AG04449 (cell line): ENCODE measurements around the gene CTNNBL1.

Experiments used
- CTCF ChIA-PET: fragments of 350-600 bp; formaldehyde crosslinking; extraction: SDS; loops from one replicate; lab custom pipeline; 2021; ENCODE audit warnings: antibody characterized with exemption; lab: Yijun Ruan, JAX
- POLR2A ChIA-PET: fragments of 400-600, 350-600 bp; formaldehyde crosslinking; extraction: SDS; loops from one replicate; lab custom pipeline; 2020; ENCODE audit warnings: antibody characterized with exemption, inconsistent platforms; lab: Yijun Ruan, JAX
- DNase-seq: peaks from one replicate; pipeline ENCODE4 v3.0.0-alpha.2; 2010; ENCODE audit warnings: low read depth, low spot score
- H3K4me3 ChIP-seq: 2 replicates; pipeline ENCODE4 v1.5.1; 2011; ENCODE audit warnings: low read depth, mild to moderate bottlenecking, control low read depth, low read length
- CTCF ChIP-seq: IDR thresholded peaks from one replicate; pipeline ENCODE4 v1.5.1; 2011; ENCODE audit warnings: mild to moderate bottlenecking, moderate library complexity, low read length, control low read depth, inconsistent platforms; ENCODE audit not compliant: insufficient read depth; ENCODE audit errors: missing control alignments

The CTNNBL1 gene

GRCh38 chr20:37839955-37840354 lies 146.1 kb downstream of the CTNNBL1 start:
- ChIA-PET POLR2A (no interaction called here), CTCF (no interaction called here)
- no peak for DNase-seq
- H3K4me3 ChIP-seq, result no peak overlapping the region
- no peak for TF ChIP-seq CTCF

- TF ChIP-seq CTCF, result no peak
- DNase-seq, result no peak
- ChIA-PET CTCF (interaction anchor here (1.4 kb wide), 1 partner anchor 10 kb away, joined by 3 read pairs; no protein-coding TSS in a partner anchor), POLR2A (no interaction called here)
- H3K4me3 ChIP-seq, result no peak overlapping the region
Observed at GRCh38 chr20:37841389-37841788, 147.6 kb downstream of the CTNNBL1 start.

- ChIA-PET POLR2A (no interaction called here), CTCF (no interaction called here)
- no peak for TF ChIP-seq CTCF
- no peak for DNase-seq
- no peak overlapping the region for H3K4me3 ChIP-seq
Observed at GRCh38 chr20:37841971-37842370, 148.1 kb downstream of the CTNNBL1 start.

- no peak overlapping the region for H3K4me3 ChIP-seq
- CTCF ChIA-PET, result no interaction called here
- POLR2A ChIA-PET, result no interaction called here
- no peak for TF ChIP-seq CTCF
- DNase-seq, result no peak
Observed at GRCh38 chr20:37845241-37845681, 151.4 kb downstream of the CTNNBL1 start.

- no peak overlapping the region for H3K4me3 ChIP-seq
- ChIA-PET CTCF (no interaction called here), POLR2A (no interaction called here)
- no peak for DNase-seq
- no peak for TF ChIP-seq CTCF
Observed at GRCh38 chr20:37845878-37846277, 152.0 kb downstream of the CTNNBL1 start.

GRCh38 chr20:37846573-37846972 lies 152.7 kb downstream of the CTNNBL1 start:
- no peak overlapping the region for H3K4me3 ChIP-seq
- ChIA-PET POLR2A (no interaction called here), CTCF (no interaction called here)
- TF ChIP-seq CTCF, result no peak
- no peak for DNase-seq
